Aorta (tissue), 5 donors: ENCODE data around the gene TBRG1. TPM values are rescaled to one million over a fixed set of nuclear protein-coding genes. Genes with fewer than 3 reads are reported as not detected.

Experiments
- ATAC-seq: fragments of 200-7000 bp; cut with Tn5 transposase; one replicate; pipeline ENCODE4 v1.9.1; 2022; ENCODE audit warnings: moderate library complexity; ENCODE audit not compliant: low FRiP score
- DNase-seq, 2 donors: peaks; one replicate each; pipeline ENCODE4 v3.0.0-alpha.2; 2020
- H3K27ac ChIP-seq, 2 donors: one replicate each; pipeline ENCODE4 v1.5.1; 2013; ENCODE audit warnings: low read length in 2 of 2, mild to moderate bottlenecking in 2 of 2, moderate library complexity in 2 of 2, control low read depth in 1 of 2, inconsistent platforms in 1 of 2, low read depth in 1 of 2
- H3K27me3 ChIP-seq, 2 donors: one replicate each; pipeline ENCODE4 v1.6.1; 2013; ENCODE audit warnings: control low read depth in 1 of 2, low read length in 1 of 2, mild to moderate bottlenecking in 1 of 2, moderate library complexity in 1 of 2; ENCODE audit not compliant: insufficient read depth in 2 of 2, control insufficient read depth in 1 of 2
- H3K36me3 ChIP-seq, 2 donors: one replicate each; pipeline ENCODE4 v1.6.1; 2013; ENCODE audit warnings: control low read depth in 1 of 2, low read length in 1 of 2, mild to moderate bottlenecking in 1 of 2; ENCODE audit not compliant: insufficient read depth in 2 of 2, control insufficient read depth in 1 of 2
- H3K4me1 ChIP-seq, 2 donors: one replicate each; pipeline ENCODE4 v1.6.1; 2013; ENCODE audit warnings: low read length in 2 of 2, control low read depth in 1 of 2, mild to moderate bottlenecking in 1 of 2, moderate library complexity in 1 of 2; ENCODE audit not compliant: insufficient read depth in 2 of 2, control insufficient read depth in 1 of 2
- H3K4me3 ChIP-seq, 2 donors: one replicate each; pipeline ENCODE4 v1.5.1; 2013; ENCODE audit warnings: low read length in 2 of 2, control low read depth in 1 of 2, mild to moderate bottlenecking in 1 of 2
- H3K9me3 ChIP-seq: one replicate; pipeline ENCODE4 v1.6.1; 2013; ENCODE audit warnings: mild to moderate bottlenecking, low read length; ENCODE audit not compliant: control insufficient read depth
- WGBS, 2 donors: extraction: QIAGEN DNeasy Blood & Tissue Kit; methylation state at CpG; one replicate each; pipeline ENCODE4 v1.1.7; 2013; 5-methylcytosine and 5-hydroxymethylcytosine counted together
- intact Hi-C, 2 donors: fragments of 100-400 bp; cut with DNase I; formaldehyde crosslinking; loops; one replicate each; pipeline versions ENCODE4 v1.14.2 to v1.15.0; 2022
- polyA plus RNA-seq, 2 donors: library from polyadenylated mRNA; stranded (reverse); fragments of 200-250 nt; gene quantifications; one replicate each; pipeline ENCODE4 v1.2.3, GENCODE V29; 2013
- total RNA-seq, 2 donors: library from RNA; stranded (reverse); fragmentation: NEBNext Ultra II Directional; extraction: Animal tissue kit (Norgen Biotek cat#: 25700); gene quantifications; one replicate each; pipeline ENCODE4 v1.2.1, GENCODE V29; 2021
- donor health status: healthy with polysubstance abuse.
- donor health status: Bipolar disorder and iron deficiency.
- donor health status: DM: no; HTN: no; CAD: no.
- donor health status: DM: no; HTN: no; CAD: no.
- donor health status: DM: yes; HTN: yes; CAD: no.

The TBRG1 gene
- total and polyA plus RNA-seq, 4 donors, result 20.5 to 65.4 (median 45.3) TPM

- ATAC-seq, result no peak
- WGBS, 2 donors, result 28% methylated on average over 18 of the region's 18 CpGs
- H3K9me3 ChIP-seq, result no peaks in the 10 kb centered on the region
- no peaks in the 10 kb centered on the region for H3K36me3 ChIP-seq
- no peak for DNase-seq
- H3K27me3 ChIP-seq, result no peaks in the 10 kb centered on the region
- H3K27ac ChIP-seq, result peak overlapping the region; percentile 31 to 84
- H3K4me3 ChIP-seq, result peak overlapping the region; percentile 65 to 68
- intact Hi-C loops, result loop anchor here in 1 of 2 donors (5.0 to 10.0 kb wide), 2 partner anchors 68 to 121 kb away; no protein-coding TSS in a partner anchor
- H3K4me1 ChIP-seq, result no peaks in the 10 kb centered on the region
Measured at GRCh38 chr11:124674168-124674517, 51.5 kb downstream of the TBRG1 start.

- ATAC-seq (no peak), DNase-seq (no peak)
- H3K27me3 ChIP-seq, result no peaks in the 10 kb centered on the region
- 91 to 93% methylated on average over 5 of the region's 5 CpGs for WGBS, 2 donors
- H3K4me1 ChIP-seq, result no peaks in the 10 kb centered on the region
- no peak overlapping the region for H3K27ac ChIP-seq
- no peaks in the 10 kb centered on the region for H3K36me3 ChIP-seq
- no peaks in the 10 kb centered on the region for H3K9me3 ChIP-seq
- H3K4me3 ChIP-seq, result peak overlapping the region in 1 of 2 donors; percentile 68
- intact Hi-C loops, result loop anchor here in 1 of 2 donors (5.0 to 10.0 kb wide), 2 partner anchors 68 to 120 kb away; no protein-coding TSS in a partner anchor
Measured at GRCh38 chr11:124674571-124674970, 51.9 kb downstream of the TBRG1 start.

- H3K27me3 ChIP-seq, result no peaks in the 10 kb centered on the region
- intact Hi-C loops, result loop anchor here (2.0 to 10.0 kb wide), 2 partner anchors 42 to 118 kb away; no protein-coding TSS in a partner anchor
- H3K4me3 ChIP-seq, result no peak overlapping the region
- H3K27ac ChIP-seq, result no peak overlapping the region
- peak in 1 of 2 donors; percentile 56 for DNase-seq
- WGBS, 2 donors, result 1 to 2% methylated on average over 2 of the region's 2 CpGs
- H3K9me3 ChIP-seq, result no peaks in the 10 kb centered on the region
- no peaks in the 10 kb centered on the region for H3K36me3 ChIP-seq
- H3K4me1 ChIP-seq, result no peaks in the 10 kb centered on the region
- peak; percentile 72 for ATAC-seq
Measured at GRCh38 chr11:124676386-124676785, 53.7 kb downstream of the TBRG1 start.

GRCh38 chr11:124678416-124678815, 55.8 kb downstream of the TBRG1 start:
- ATAC-seq (no peak), DNase-seq (no peak)
- H3K4me3 ChIP-seq, result no peak overlapping the region
- intact Hi-C loops, result loop anchor here in 1 of 2 donors (10.0 kb wide), 1 partner anchor 116 kb away; no protein-coding TSS in a partner anchor
- H3K27me3 ChIP-seq, result no peaks in the 10 kb centered on the region
- H3K4me1 ChIP-seq, result no peaks in the 10 kb centered on the region
- no peaks in the 10 kb centered on the region for H3K36me3 ChIP-seq
- H3K27ac ChIP-seq, result no peak overlapping the region
- WGBS, 2 donors, result 74 to 80% methylated on average over 5 of the region's 5 CpGs
- H3K9me3 ChIP-seq, result no peaks in the 10 kb centered on the region

- Histone ChIP-seq H3K4me3 (no peak overlapping the region), H3K27ac (no peak overlapping the region), H3K4me1 (no peaks in the 10 kb centered on the region), H3K27me3 (no peaks in the 10 kb centered on the region), H3K36me3 (no peaks in the 10 kb centered on the region), H3K9me3 (no peaks in the 10 kb centered on the region)
- no peak for DNase-seq
- intact Hi-C loops, result loop anchor here in 1 of 2 donors (5.0 kb wide), 1 partner anchor 36 kb away; no protein-coding TSS in a partner anchor
- WGBS, 2 donors, result 92 to 95% methylated on average over 2 of the region's 2 CpGs
- no peak for ATAC-seq
Measured at GRCh38 chr11:124681421-124681820, 58.8 kb downstream of the TBRG1 start.

- WGBS, 2 donors, result 96 to 97% methylated on average over 1 of the region's 1 CpG
- H3K9me3 ChIP-seq, result no peaks in the 10 kb centered on the region
- ATAC-seq (no peak), DNase-seq (no peak)
- no peaks in the 10 kb centered on the region for H3K27me3 ChIP-seq
- no peaks in the 10 kb centered on the region for H3K36me3 ChIP-seq
- H3K27ac ChIP-seq, result no peak overlapping the region
- H3K4me3 ChIP-seq, result no peak overlapping the region
- no peaks in the 10 kb centered on the region for H3K4me1 ChIP-seq
- intact Hi-C loops, result loop anchor here in 1 of 2 donors (5.0 kb wide), 1 partner anchor 35 kb away; no protein-coding TSS in a partner anchor
Measured at GRCh38 chr11:124682443-124682842, 59.8 kb downstream of the TBRG1 start.

Other genes starting within 250 kb of the TBRG1 start
- gene OR8B2, start 238.4 kb upstream of the TBRG1 start, total RNA-seq, result not detected
- gene OR8B2, start 238.4 kb upstream of the TBRG1 start, polyA plus RNA-seq, result not detected
- gene OR8B3, start 223.8 kb upstream of the TBRG1 start, total RNA-seq, result not detected
- not detected for gene OR8B3, start 223.8 kb upstream of the TBRG1 start, polyA plus RNA-seq
- not detected for gene OR8B4, start 198.0 kb upstream of the TBRG1 start, total RNA-seq
- gene OR8B4, start 198.0 kb upstream of the TBRG1 start, polyA plus RNA-seq, result not detected
- not detected for gene OR8B8, start 177.2 kb upstream of the TBRG1 start, total RNA-seq
- gene OR8B8, start 177.2 kb upstream of the TBRG1 start, polyA plus RNA-seq, result not detected
- gene OR8B12, start 79.2 kb upstream of the TBRG1 start, total RNA-seq, result not detected
- gene OR8B12, start 79.2 kb upstream of the TBRG1 start, polyA plus RNA-seq, result not detected
- gene OR8A1, start 52.9 kb upstream of the TBRG1 start, total RNA-seq, result not detected
- gene OR8A1, start 52.9 kb upstream of the TBRG1 start, polyA plus RNA-seq, result not detected
- not detected for gene PANX3, start 11.4 kb upstream of the TBRG1 start, total RNA-seq
- not detected for gene PANX3, start 11.4 kb upstream of the TBRG1 start, polyA plus RNA-seq
- gene SIAE, start 50.9 kb downstream of the TBRG1 start, total RNA-seq, result 10 to 100 TPM; 11.5 to 24.8 TPM
- gene SIAE, start 50.9 kb downstream of the TBRG1 start, polyA plus RNA-seq, result 10 to 100 TPM in 1 of 2 donors, 1 to 10 TPM in 1; 6.9 to 14.8 TPM
- gene SPA17, start 51.0 kb downstream of the TBRG1 start, total RNA-seq, result 1 to 10 TPM; 2.7 to 3.9 TPM
- gene SPA17, start 51.0 kb downstream of the TBRG1 start, polyA plus RNA-seq, result 1 to 10 TPM; 4.8 to 7.1 TPM
- 10 to 100 TPM; 33.2 to 41.1 TPM for gene NRGN, start 117.1 kb downstream of the TBRG1 start, total RNA-seq
- gene NRGN, start 117.1 kb downstream of the TBRG1 start, polyA plus RNA-seq, result 10 to 100 TPM; 15.4 to 38.5 TPM
- gene VSIG2, start 129.4 kb downstream of the TBRG1 start, total RNA-seq, result 1 to 10 TPM; 3.8 to 6.9 TPM
- gene VSIG2, start 129.4 kb downstream of the TBRG1 start, polyA plus RNA-seq, result 1 to 10 TPM; 1.9 to 3.1 TPM
- 100 to 1,000 TPM in 1 of 2 donors, 10 to 100 TPM in 1; 95.1 to 182 TPM for gene ESAM, start 139.4 kb downstream of the TBRG1 start, total RNA-seq
- gene ESAM, start 139.4 kb downstream of the TBRG1 start, polyA plus RNA-seq, result 100 to 1,000 TPM in 1 of 2 donors, 10 to 100 TPM in 1; 33.2 to 110 TPM
- 10 to 100 TPM; 21.5 to 23.6 TPM for gene MSANTD2, start 177.5 kb downstream of the TBRG1 start, total RNA-seq
- 10 to 100 TPM in 1 of 2 donors, 1 to 10 TPM in 1; 6.3 to 18.0 TPM for gene MSANTD2, start 177.5 kb downstream of the TBRG1 start, polyA plus RNA-seq
- gene ROBO3, start 242.6 kb downstream of the TBRG1 start, total RNA-seq, result 10 to 100 TPM; 15.7 to 63.0 TPM
- 10 to 100 TPM in 1 of 2 donors, 1 to 10 TPM in 1; 2.1 to 19.7 TPM for gene ROBO3, start 242.6 kb downstream of the TBRG1 start, polyA plus RNA-seq